Amygdala (tissue), 56 donors: ENCODE data around the gene TAP1.
"Not testable (repeated sequence)": the region's sequence is repeated elsewhere in the genome, so short reads cannot be mapped to it uniquely, and the experiment has no call there.

ENCODE experiments used
- DNase-seq, 56 donors: peaks; one replicate each; lab custom pipeline; 2025; lab: John Stamatoyannopoulos, UW

The TAP1 gene

GRCh38 chr6:32814145-32814544 is 39.4 kb downstream of the TAP1 start:
- DNase-seq: no peak

- no peak for DNase-seq
Observed at GRCh38 chr6:32809171-32809570, 44.3 kb downstream of the TAP1 start.

GRCh38 chr6:32807020-32807580 is 46.4 kb downstream of the TAP1 start:
- no peak for DNase-seq

- not testable (repeated sequence) for DNase-seq
Observed at GRCh38 chr6:32805404-32805803, 48.1 kb downstream of the TAP1 start.

- DNase-seq: no peak
Observed at GRCh38 chr6:32803416-32803815, 50.1 kb downstream of the TAP1 start.

- no peak for DNase-seq
Observed at GRCh38 chr6:32799740-32800139, 53.8 kb downstream of the TAP1 start.

- no peak for DNase-seq
Observed at GRCh38 chr6:32799168-32799567, 54.3 kb downstream of the TAP1 start.

- peak in 45 of 56 donors; percentile 4 to 89 (median 36) for DNase-seq
Observed at GRCh38 chr6:32796848-32797776, 56.4 kb downstream of the TAP1 start.
